Esophagus muscularis mucosa (tissue), 4 donors: ENCODE results near the gene MFSD11.

Experiments used
- EP300 ChIP-seq: sonication (generic); formaldehyde crosslinking; IDR thresholded peaks from one replicate; pipeline ENCODE4 v1.6.1; 2017; ENCODE audit warnings: antibody characterized with exemption
- POLR2A ChIP-seq: fragments of 450-650 bp; IDR thresholded peaks from one replicate; pipeline ENCODE4 v1.6.1; 2017; ENCODE audit warnings: antibody characterized with exemption, moderate library complexity, mild to moderate bottlenecking, low read depth
- POLR2AphosphoS5 ChIP-seq, 2 donors: sonication (generic); formaldehyde crosslinking; IDR thresholded peaks; one replicate each; pipeline ENCODE4 v1.6.1; 2017; ENCODE audit warnings: antibody characterized with exemption in 2 of 2
- TF ChIP-seq, protein P1 (sequence below), 3 experiments: fragments of 200-600 bp in 2 of 3; fragments of 450-650 bp in 1 of 3; sonication (generic) in 2 of 3; IDR thresholded peaks; one replicate each; pipeline ENCODE4 v1.5.1; 2017 to 2019; ENCODE audit warnings: antibody characterized with exemption in 3 of 3, mild to moderate bottlenecking in 2 of 3, moderate library complexity in 1 of 3

GRCh38 chr17:76738468-76738850, 540 bp downstream of the MFSD11 start:
- no peak for TF ChIP-seq POLR2A
- TF ChIP-seq, protein P1, sequence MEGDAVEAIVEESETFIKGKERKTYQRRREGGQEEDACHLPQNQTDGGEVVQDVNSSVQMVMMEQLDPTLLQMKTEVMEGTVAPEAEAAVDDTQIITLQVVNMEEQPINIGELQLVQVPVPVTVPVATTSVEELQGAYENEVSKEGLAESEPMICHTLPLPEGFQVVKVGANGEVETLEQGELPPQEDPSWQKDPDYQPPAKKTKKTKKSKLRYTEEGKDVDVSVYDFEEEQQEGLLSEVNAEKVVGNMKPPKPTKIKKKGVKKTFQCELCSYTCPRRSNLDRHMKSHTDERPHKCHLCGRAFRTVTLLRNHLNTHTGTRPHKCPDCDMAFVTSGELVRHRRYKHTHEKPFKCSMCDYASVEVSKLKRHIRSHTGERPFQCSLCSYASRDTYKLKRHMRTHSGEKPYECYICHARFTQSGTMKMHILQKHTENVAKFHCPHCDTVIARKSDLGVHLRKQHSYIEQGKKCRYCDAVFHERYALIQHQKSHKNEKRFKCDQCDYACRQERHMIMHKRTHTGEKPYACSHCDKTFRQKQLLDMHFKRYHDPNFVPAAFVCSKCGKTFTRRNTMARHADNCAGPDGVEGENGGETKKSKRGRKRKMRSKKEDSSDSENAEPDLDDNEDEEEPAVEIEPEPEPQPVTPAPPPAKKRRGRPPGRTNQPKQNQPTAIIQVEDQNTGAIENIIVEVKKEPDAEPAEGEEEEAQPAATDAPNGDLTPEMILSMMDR (IDR thresholded peaks at IDR 0.05) = no peak
- TF ChIP-seq POLR2AphosphoS5 (IDR thresholded peaks at IDR 0.05) = no peak
- TF ChIP-seq EP300 = no peak
